OCI-LY1 (cell line): ENCODE data around the gene ZMYM3.

Source experiments
- CTCF ChIP-seq: fragments of 200-600 bp; sonication (generic), shearing (Covaris generic); IDR thresholded peaks from 2 replicates; pipeline ENCODE4 v1.5.1; 2017; ENCODE audit warnings: mild to moderate bottlenecking, antibody characterized with exemption, low read length, moderate library complexity, mixed read lengths
- EZH2 ChIP-seq: fragments of 200-600 bp; sonication (generic), shearing (Covaris generic); IDR thresholded peaks from 2 replicates; pipeline ENCODE4 v1.8.0; 2017; ENCODE audit warnings: borderline replicate concordance, mixed run types, mild to moderate bottlenecking, antibody characterized with exemption, low read length, moderate library complexity, mixed read lengths

GRCh38 chrX:71245159-71245558, 8.8 kb downstream of the ZMYM3 start:
- TF ChIP-seq CTCF (no peak), EZH2 (no peak)
